HG02970 (cell line): ENCODE measurements around the gene CDKN2B.
A peak's percentile ranks its signal among the peaks of the same experiment; 100 is the strongest.

Source experiments
- ATAC-seq: cut with Tn5 transposase; IDR thresholded peaks from one replicate; pipeline ENCODE4 v1.9.1; 2021; ENCODE audit warnings: mild to moderate bottlenecking, moderate library complexity, moderate number of reproducible peaks; ENCODE audit not compliant: unreplicated experiment, low FRiP score

CDKN2B gene

DNA sequence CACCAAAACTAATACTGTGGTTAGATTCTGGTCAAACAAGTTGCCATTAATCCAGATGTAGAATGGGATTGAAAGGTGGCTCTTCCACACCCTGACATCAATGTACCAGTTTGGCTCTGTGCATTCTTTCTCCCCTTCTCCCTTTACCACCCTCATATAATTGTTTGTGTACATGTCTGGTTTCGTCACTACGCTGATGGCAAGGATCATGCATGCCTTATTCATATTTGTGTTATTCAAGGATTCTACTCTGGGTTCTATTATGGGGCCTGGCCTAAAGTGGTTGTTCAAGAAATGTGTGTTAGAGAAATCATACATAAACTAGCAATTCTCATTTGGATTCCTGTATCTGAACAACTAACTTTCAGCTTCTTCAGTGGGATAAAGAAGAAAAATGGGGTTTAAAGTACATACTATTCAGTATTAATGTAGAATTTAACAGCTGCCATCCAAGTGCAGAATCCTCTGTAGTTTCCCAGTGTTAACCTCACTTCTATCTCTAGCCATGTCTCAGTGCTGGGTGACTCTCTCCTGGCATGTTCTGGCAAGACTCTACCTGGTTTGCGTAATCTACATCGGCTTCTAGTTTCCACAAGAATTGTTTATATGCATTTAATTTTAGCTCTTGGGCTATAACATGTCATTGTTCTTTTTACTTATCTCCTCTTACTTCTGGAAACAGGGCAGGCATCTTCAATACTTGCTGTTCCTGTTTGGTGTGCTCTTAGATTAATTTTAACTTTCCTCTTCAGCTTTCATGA, 27.9 kb upstream of the CDKN2B start:
- no peak for ATAC-seq

DNA sequence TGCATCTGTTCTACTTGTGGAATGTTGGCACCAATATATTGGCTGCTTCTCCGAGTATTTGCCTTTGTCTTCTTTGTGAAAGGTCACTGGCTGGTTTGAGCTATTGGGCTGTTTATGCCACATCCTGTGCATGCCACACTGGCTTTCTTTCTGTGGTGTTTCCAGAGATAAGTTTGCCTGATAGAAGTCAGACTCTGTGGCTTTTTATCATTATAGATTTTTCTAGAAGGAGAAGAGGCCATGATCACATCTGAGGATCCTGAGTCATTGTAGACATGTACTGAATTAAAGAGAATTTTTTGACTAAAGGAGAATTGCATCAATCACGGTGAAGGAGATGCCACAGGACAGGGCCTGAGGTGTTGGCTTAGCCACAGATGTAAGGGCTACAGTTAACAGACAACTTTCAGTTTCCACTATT, 26.5 kb upstream of the CDKN2B start:
- no peak for ATAC-seq

DNA sequence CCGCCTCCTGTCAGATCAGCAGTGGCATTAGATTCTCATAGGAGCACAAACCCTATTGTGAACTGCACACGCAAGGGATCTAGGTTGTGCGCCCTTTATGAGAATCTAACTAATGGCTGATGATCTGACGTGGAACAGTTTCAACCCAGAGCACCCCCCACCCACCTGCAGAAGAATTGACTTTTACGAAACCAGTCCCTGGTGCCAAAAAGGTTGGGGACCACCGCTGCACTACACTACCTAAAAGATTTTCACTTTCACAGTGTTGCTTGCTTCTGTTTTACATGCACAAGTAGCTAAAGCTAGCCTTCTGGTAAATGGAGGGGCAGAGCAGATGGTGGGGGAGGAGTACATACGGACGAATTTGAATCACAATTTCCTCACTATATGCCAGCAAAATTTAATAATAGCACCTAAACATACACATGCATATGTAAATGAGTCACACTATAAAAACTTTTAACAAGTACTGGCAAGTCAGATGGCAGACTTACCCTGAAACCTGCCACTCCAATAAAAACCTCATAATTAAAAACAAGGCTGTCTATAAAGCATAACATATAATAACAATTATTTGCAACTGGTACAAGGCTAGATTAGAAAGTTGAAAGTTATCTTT, 24.0 kb upstream of the CDKN2B start:
- ATAC-seq, result no peak

DNA sequence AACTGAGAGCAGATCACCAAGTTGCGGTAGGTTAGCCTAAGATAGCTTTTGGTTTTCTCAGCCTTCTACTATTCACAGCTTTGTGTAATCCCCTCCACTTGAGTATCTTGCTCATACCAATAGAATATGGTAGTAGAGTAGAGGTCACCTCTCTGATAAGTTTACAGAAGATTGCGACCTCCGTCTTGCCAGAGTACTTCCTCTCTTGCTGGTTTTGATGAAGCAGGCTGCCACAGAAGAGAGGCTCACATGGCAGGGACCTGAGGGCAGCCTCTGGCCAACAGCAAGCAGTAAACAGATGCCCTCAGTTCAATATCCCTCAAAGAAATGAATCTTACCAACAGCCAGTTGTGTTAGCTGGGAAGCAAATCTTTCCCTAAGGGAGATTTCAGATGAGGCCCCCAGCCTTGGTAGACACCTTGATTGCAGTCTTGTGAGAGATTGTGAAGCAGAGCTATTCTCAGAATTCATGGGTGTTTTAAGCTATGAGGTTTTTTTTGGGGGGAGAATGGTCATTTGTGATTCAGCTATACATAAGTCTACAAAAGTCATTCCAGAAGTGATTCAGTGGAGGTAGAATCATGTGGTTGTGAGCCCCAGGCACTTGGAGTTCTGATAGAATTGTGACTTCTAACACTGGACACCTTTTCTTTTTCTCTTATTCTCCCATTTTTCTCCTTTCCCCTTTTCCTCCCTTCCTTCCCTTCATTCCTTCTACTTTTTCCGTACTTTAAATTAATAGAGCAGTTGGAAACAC, 22.7 kb upstream of the CDKN2B start:
- no peak for ATAC-seq

DNA sequence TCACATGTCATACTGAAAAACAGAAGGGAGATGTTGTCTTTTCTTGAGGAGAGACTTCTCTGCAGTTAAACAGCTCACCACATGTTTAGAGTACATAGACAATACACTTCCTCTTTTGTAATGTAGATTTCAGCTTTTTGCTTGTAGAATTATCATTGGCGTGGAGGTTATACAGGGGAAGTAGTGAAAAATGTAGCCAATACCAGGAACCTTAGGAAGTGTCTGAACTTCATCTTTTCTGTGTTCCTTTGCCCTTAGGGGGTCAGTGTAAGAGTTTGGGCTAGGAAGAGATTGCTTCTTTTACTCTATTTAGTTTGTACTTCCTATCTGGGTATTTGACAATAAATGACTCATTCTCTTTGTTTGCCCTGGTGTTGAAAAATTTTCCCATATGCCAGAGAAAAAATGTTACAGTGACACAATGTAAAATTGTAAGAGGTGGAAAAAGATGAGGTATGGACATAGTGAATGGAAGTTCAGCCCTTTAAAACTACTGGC, 21.0 kb upstream of the CDKN2B start:
- no peak for ATAC-seq

DNA sequence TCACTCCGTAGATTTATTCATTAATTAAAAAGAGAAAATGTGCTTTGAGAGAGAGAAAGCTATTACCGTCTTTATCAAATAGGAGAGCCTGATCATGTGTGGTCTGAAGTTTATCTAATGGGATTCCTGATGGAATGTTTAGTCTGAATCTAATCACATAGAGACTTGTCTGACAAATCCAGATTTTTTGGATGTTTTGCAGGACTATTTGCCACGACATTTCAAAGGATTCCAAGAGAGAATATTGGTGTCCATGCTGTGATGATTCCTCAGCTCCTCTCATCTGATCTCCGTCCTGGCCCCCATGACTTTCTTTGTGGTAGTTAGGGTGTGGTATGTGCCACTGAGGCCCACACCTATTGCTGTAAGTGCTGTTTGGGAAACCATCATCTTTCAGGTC, 20.1 kb upstream of the CDKN2B start:
- no peak for ATAC-seq

DNA sequence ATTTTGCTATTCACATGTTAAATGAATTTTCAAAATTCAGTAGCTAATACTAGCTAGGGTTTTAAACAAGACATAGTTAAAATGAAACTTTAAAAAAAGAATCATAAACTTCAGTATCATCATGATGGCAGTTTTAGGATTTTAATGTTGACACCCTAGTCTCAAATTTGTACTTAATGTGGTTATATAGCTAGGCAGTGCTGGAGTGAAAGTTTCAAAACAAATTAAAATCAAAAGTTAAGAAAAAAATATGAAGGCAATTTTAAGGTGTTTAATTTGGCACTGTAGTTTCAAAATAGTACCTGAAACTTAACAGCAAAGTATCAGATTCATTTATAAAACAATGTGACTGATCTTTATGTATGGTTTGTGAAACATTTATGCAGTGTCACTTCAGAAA, 19.3 kb upstream of the CDKN2B start:
- ATAC-seq, result no peak

DNA sequence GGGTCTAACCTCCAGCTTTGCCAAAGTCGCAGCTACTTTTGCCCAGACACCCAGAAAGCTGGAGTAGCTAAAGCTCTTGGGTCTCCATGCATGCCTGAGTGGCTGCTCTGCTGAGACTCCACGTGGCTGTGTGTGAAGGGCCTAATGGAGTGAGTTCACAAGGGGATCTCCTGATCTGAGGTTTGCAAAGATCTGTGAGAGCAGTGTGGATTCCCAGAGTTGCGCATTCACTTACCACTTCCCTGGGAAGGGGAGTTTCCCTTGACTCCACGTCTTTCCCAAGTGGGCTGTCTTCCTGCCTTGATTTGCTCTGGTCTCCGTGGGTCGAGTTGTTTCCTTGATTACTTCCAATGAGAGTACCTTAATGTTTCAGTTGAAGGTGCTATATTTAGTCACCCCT, 17.6 kb upstream of the CDKN2B start:
- no peak for ATAC-seq

DNA sequence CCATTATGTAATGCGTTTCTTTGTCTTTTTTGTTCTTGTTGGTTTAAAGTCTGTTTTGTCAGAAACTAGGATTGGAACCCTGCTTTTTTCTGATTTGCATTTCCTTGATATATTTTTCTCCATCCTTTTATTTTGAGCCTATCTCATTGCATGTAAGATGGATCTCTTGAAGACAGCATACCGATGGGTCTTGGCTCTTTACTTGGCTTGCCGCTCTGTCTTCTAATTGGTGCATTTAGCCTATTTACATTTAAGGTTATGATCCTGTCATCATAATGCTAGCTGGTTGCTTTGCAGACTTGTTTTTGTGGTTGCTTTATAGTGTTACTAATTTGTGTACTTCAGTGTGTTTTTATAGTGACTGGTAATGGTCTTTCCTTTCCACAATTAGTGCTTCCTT, 13.3 kb upstream of the CDKN2B start:
- ATAC-seq, result no peak

DNA sequence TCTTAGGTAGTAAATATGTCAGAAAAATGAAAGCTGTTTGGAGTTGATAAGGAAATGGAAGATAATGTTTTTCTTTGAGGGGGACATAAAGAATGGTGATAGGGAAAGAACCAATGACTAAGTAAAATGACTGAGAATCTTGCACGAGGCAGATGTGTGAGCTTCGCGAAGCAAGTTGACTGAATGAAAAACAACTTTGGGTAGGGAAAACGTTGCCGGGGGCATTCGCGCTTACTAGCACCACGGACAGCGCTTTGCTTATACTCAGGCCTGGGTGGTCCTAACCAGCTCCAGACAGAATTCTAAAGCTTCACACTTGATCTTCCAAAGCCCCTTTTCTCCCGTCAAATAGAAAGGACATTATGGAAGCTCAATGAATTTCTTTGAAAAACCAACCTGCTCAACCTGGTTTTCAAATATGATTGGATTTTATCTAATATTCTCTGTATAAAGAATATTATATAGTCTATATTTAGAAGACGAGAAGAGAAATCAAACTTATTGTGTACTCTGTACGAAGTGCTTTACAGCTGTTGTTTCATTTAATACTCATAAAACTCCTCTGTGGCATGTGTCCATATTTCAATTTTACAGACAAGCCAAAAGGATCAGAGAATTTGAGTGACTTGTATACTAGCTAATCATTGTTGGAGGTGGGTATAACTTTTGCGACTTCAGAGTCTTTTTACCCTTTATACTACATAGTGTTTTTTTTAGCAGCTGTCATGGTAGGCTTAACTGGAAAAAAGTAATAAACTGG, 1.9 kb upstream of the CDKN2B start:
- ATAC-seq, result no peak

DNA sequence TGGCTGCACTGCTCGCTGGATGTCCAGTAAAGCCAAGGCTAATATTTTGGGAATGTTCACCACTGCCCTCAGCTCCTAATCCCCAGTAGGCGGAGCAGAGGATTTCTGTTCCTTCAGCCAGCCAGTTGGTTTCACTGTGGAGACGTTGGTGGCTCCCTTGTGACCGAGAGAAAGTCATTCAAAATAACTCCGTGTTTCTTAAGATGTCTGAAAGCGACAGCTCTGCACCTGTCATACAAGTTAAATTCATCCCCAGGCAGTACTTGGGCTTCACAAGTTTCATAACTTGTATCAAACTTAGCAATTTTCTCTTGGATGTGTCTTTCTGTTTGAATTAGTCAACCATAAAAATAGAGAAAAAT, 382 bp upstream of the CDKN2B start:
- ATAC-seq, result peak; percentile 27

DNA sequence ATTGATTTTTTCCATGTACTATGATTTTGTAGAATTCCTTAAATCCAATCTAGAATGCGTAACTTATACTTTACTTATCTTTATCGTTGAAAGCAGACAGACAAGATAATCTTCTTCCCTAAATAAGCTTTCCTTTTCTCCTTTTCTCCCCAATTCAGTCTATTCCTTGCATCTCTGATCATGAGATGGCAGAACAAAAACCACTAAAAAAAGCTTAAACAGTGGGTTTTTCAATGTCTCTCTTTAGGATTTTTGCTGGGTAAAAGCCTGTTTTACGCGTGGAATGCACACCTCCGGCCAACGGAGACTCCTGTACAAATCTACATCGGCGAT, 755 bp downstream of the CDKN2B start:
- no peak for ATAC-seq

DNA sequence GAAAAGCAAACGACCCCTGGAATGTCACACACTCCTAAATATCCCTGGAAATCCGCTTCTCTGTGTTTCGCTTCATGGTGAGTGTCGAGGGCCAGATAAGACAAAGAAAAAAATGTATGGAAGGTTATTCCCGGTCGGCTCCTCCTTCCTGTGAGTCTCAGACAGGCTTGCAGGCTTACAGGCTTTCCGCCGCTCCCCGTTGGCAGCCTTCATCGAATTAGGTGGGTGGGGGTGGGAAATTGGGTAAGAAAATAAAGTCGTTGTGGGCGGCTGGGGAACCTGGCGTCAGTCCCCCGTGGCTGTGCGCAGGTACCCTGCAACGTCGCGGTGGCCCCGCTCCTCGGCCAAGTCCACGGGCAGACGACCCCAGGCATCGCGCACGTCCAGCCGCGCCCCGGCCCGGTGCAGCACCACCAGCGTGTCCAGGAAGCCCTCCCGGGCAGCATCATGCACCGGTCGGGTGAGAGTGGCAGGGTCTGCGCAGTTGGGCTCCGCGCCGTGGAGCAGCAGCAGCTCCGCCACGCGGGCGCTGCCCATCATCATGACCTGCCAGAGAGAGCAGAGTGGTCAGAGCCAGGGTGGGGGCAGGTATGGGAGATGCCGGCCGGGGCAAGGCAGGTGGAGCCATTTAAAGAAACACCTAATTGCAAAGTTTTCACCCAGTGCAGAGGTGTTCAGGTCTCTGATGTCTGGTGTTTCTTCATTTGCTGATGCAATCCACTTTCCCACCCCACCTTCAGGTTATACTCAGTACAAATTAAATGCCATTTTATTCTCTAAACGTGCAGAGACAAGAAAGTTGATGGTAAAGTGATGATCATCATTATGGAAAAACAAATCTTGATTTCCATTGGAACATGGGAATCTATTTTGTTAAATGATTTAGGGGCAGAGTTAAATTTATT, 3.2 kb downstream of the CDKN2B start:
- no peak for ATAC-seq

DNA sequence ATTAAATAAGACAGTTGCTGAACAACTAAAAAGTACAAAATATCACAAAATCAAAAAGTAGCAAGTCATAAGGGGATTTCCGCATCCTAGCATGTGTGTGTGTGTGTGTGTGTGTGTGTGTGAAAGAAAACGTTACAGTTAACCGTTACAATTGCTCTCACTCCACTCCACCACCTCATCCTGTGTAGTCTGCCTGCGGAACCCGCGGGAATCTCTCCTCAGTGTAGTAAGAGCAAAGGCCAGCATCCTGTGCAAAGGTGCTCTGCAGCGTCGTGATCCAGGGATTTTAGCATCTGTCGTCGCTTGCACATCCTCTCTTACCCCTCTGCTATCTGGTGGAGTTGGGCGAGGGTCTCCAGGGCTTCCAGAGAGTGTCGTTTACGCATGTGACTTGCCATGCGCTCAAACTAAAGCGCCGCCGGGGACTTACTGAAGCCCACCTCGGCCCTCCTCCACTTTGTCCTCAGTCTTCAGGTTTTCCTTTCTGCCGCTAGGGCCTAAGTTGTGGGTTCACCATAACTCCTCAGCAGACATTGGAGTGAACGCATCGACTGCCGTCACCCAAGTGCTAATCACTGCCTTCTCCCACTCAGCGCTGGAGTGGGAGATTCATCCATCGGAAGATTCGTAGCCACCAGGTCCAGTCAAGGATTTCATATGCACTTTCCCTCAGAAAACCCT, 3.9 kb downstream of the CDKN2B start:
- no peak for ATAC-seq

DNA sequence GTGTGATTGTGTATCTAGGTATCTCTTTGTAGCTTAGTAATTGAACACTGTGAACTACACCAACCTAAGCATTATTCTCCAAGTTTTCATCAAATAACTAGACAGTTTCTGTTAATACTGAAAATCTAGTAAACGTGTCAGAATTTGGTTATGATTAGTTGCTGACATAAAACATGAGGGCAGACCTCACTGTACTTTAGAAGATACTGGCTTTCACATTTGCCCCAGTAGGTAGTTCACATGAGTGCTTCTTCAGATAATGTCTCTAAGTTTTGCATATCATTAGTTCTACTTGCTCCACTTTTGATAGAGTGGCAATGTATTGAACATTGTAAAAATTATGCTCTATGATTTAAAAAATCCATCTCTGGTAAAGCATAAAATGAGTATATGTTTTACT, 7.1 kb downstream of the CDKN2B start:
- ATAC-seq, result no peak

DNA sequence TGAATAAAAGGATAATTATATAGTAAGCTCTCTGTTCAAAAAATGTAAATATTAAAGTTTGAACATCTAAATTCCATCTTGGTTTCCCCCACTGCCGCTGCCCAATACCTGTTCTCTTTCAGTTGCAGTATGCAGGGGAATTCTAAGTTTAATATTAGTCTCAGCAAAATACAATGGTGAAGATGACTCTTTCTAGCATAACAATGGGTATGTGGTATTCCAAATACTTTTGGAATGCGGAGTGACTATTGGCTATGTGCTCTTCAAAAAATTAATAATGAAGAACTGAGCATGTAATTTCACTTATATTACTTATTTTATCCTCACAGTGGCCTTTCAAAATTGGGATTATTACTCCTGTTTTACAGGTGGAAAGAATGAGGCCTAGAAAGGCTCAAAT, 11.1 kb downstream of the CDKN2B start:
- no peak for ATAC-seq

DNA sequence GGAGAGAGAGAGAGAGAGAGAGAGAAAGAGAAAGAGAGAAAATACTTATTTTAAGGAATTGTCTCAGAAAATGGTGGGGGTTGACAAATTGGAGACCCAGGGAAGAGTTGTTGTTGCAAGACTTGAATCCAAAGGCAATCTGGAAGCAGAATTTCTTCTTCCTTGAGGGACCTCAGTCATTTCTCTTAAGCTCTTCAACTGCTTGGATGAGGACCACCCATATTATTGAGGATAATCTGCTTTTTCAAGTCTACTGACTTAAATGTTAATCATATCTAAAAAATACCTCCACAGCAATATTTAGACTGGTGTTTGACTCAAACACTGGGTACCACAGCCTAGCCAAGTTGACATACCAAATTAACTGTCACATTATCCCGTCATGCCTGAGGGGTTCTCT, 11.6 kb downstream of the CDKN2B start:
- no peak for ATAC-seq

DNA sequence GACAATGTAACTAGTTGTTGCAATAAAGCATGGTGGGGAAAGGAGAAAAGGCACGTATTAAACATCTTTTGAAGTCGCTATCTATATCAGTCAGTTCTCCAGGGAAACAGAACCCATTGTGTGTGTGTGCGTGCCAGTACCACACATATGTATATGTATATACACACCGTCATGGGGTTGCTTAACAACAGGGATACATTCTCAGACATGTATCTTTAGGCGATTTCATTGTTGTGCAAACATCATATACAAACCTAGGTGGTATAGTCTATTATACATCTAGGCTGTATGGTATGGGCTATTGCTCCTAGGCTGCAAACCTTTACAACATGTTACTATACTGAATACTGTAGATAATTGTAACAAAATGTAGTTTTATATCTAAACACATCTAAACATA, 12.2 kb downstream of the CDKN2B start:
- no peak for ATAC-seq

DNA sequence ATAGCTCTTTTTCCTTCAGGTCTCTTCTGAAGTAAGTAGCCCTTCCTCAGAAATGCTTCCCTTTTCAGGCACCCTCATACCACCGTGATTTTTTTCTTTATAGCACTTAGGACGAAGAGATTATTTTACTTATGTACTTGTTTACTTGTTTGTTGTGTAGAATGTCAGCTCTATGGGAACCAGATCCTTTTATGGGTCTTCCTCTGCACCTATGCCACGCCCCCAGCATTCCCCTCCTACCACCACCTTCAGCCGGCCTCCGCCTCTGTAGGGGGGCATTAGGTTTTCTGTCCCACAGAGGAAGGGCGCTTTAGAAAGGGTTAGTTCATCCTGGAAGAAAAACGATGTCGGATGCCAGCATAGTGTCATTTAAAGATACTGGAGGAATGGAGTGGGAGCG, 12.7 kb downstream of the CDKN2B start:
- ATAC-seq, result no peak
